Bronchial epithelial cell (primary cell): ENCODE measurements around the gene ATG4A. TPM values are rescaled to one million over a fixed set of nuclear protein-coding genes. Genes with fewer than 3 reads are reported as not detected.
A peak's percentile ranks its signal among the peaks of the same experiment; 100 is the strongest.

Source experiments
- DNase-seq: peaks from one replicate; pipeline ENCODE4 v3.0.0-alpha.2; 2010; ENCODE audit warnings: low read depth
- FAIRE-seq: peaks from 2 replicates; lab custom pipeline; 2011; peaks lifted over from hg19 to GRCh38; lab: Jason Lieb, UNC
- H3K27me3 ChIP-seq: 2 replicates; pipeline ENCODE4 v1.5.1; 2011; ENCODE audit warnings: low read length; ENCODE audit not compliant: control insufficient read depth, insufficient read depth
- H3K36me3 ChIP-seq: 2 replicates; pipeline ENCODE4 v1.5.1; 2011; ENCODE audit warnings: low read length; ENCODE audit not compliant: control insufficient read depth, insufficient read depth
- H3K4me3 ChIP-seq: 2 replicates; pipeline ENCODE4 v1.5.1; 2011; ENCODE audit warnings: mild to moderate bottlenecking, low read depth, low read length, control low read depth
- CTCF ChIP-seq: IDR thresholded peaks from 2 replicates; pipeline ENCODE4 v1.5.1; 2011; ENCODE audit warnings: mild to moderate bottlenecking, moderate library complexity, low read length, control low read depth, inconsistent platforms; ENCODE audit not compliant: insufficient read depth, severe bottlenecking
- total RNA-seq: library from RNA; depleted of rRNA; stranded (reverse); fragments of >200 nt; gene quantifications from 2 replicates; pipeline ENCODE4 v1.2.1, GENCODE V29; 2014

The ATG4A gene
- total RNA-seq, 1 donor from 2014 or later, result 12.4 TPM

GRCh38 chrX:108159028-108159670 is 67.6 kb downstream of the ATG4A start:
- no peaks in the 10 kb centered on the region for H3K27me3 ChIP-seq
- peaks cover 1% of the 10 kb centered on the region for H3K36me3 ChIP-seq
- no peak overlapping the region for H3K4me3 ChIP-seq
- no peak for FAIRE-seq
- DNase-seq, result no peak
- TF ChIP-seq CTCF, result no peak

- H3K27me3 ChIP-seq, result no peaks in the 10 kb centered on the region
- DNase-seq, result no peak
- peaks cover 4% of the 10 kb centered on the region for H3K36me3 ChIP-seq
- TF ChIP-seq CTCF, result no peak
- H3K4me3 ChIP-seq, result no peak overlapping the region
- no peak for FAIRE-seq
Measured at GRCh38 chrX:108160309-108160708, 68.7 kb downstream of the ATG4A start.

- no peak for FAIRE-seq
Measured at GRCh38 chrX:108162265-108162664, 70.7 kb downstream of the ATG4A start.

GRCh38 chrX:108163333-108164082 is 71.9 kb downstream of the ATG4A start:
- H3K27me3 ChIP-seq, result no peaks in the 10 kb centered on the region
- H3K4me3 ChIP-seq, result no peak overlapping the region
- FAIRE-seq, result no peak
- peaks cover 4% of the 10 kb centered on the region for H3K36me3 ChIP-seq
- no peak for DNase-seq
- no peak for TF ChIP-seq CTCF

More at GRCh38 chrX:108162265-108162664, 70.7 kb downstream of the ATG4A start:
- Histone ChIP-seq H3K27me3 (no peaks in the 10 kb centered on the region), H3K4me3 (no peak overlapping the region), H3K36me3 (peaks cover 4% of the 10 kb centered on the region)
- no peak for DNase-seq
- no peak for TF ChIP-seq CTCF

GRCh38 chrX:108165383-108166111 is 74.0 kb downstream of the ATG4A start:
- TF ChIP-seq CTCF, result peak; percentile 54
- FAIRE-seq (no peak), DNase-seq (no peak)
- no peak overlapping the region for H3K4me3 ChIP-seq
- H3K27me3 ChIP-seq, result no peaks in the 10 kb centered on the region
- peaks cover 3% of the 10 kb centered on the region for H3K36me3 ChIP-seq
